Caco-2 (cell line): ENCODE data around the gene PNPLA3. TPM values are rescaled to one million over a fixed set of nuclear protein-coding genes. Genes with fewer than 3 reads are reported as not detected.
A peak's percentile ranks its signal among the peaks of the same experiment; 100 is the strongest.

Source experiments
- BruUV-seq: library from RNA; stranded (reverse); fragments of 400-500 nt; replicated peaks from 2 replicates; lab custom pipeline; 2021; lab: Mats Ljungman, UMichigan
- CTCF ChIA-PET: fragments of 300-600 bp; sonication (Branson Sonifier 250); formaldehyde crosslinking; loops from one replicate; lab custom pipeline; 2022; ENCODE audit warnings: antibody characterized with exemption; lab: Charles Lee
- POLR2A ChIA-PET: fragments of 300-600 bp; sonication (Branson Sonifier 250); formaldehyde crosslinking; loops from one replicate; lab custom pipeline; 2022; ENCODE audit warnings: antibody characterized with exemption; lab: Charles Lee
- DNase-seq, 2 experiments: peaks; one replicate each; pipeline versions ENCODE4 v3.0.0 to v3.0.0-alpha.2; 2020 to 2022
- H3K27me3 ChIP-seq: replicated peaks from 2 replicates; pipeline ENCODE4 v1.6.0; 2011; ENCODE audit warnings: low read length; ENCODE audit not compliant: control insufficient read depth, insufficient read depth
- H3K36me3 ChIP-seq: 2 replicates; pipeline ENCODE4 v1.5.1; 2011; ENCODE audit warnings: low read length; ENCODE audit not compliant: control insufficient read depth, insufficient read depth
- H3K4me1 ChIP-seq: fragments of 250-450 bp; sonication (Bioruptor Pico); 2 replicates; pipeline ENCODE4 v1.5.1; 2020; ENCODE audit warnings: mild to moderate bottlenecking
- H3K4me3 ChIP-seq: 2 replicates; pipeline ENCODE4 v1.5.1; 2011; ENCODE audit warnings: low read depth, mild to moderate bottlenecking, control low read depth, low read length
- H3K9me3 ChIP-seq: fragments of 250-450 bp; sonication (Bioruptor Pico); 2 replicates; pipeline ENCODE4 v1.5.1; 2020; ENCODE audit warnings: mild to moderate bottlenecking, moderate library complexity
- H3K27ac Mint-ChIP-seq: one replicate; pipeline ENCODE4 v1.8.0; 2022; ENCODE audit warnings: mixed read lengths; ENCODE audit not compliant: unreplicated experiment
- H3K27me3 Mint-ChIP-seq: one replicate; pipeline ENCODE4 v1.8.0; 2022; ENCODE audit warnings: mixed read lengths; ENCODE audit not compliant: insufficient read depth, unreplicated experiment
- H3K36me3 Mint-ChIP-seq: one replicate; pipeline ENCODE4 v1.8.0; 2022; ENCODE audit warnings: mild to moderate bottlenecking, mixed read lengths; ENCODE audit not compliant: insufficient read depth, unreplicated experiment
- H3K4me1 Mint-ChIP-seq: one replicate; pipeline ENCODE4 v1.8.0; 2022; ENCODE audit warnings: low read depth, mixed read lengths; ENCODE audit not compliant: unreplicated experiment
- H3K4me3 Mint-ChIP-seq: one replicate; pipeline ENCODE4 v1.8.0; 2022; ENCODE audit warnings: mild to moderate bottlenecking, moderate library complexity, mixed read lengths; ENCODE audit not compliant: unreplicated experiment
- H3K9me3 Mint-ChIP-seq: one replicate; pipeline ENCODE4 v1.8.0; 2022; ENCODE audit warnings: mixed read lengths; ENCODE audit not compliant: unreplicated experiment
- CTCF ChIP-seq, 2 experiments: fragments of 200-600 bp in 1 of 2; IDR thresholded peaks; 1 replicate in 1 of 2; 2 replicates in 1 of 2; pipeline versions ENCODE4 v1.5.1 to v1.8.0; 2011 to 2022; ENCODE audit warnings: antibody characterized with exemption in 1 of 2, control low read depth in 1 of 2, inconsistent platforms in 1 of 2, low read depth in 1 of 2, low read length in 1 of 2, mild to moderate bottlenecking in 1 of 2, moderate library complexity in 1 of 2; ENCODE audit not compliant: insufficient read depth in 1 of 2, severe bottlenecking in 1 of 2, unreplicated experiment in 1 of 2
- intact Hi-C: fragments of 100-400 bp; cut with micrococcal nuclease; formaldehyde crosslinking; loops from one replicate; pipeline ENCODE4 v1.10.0; 2022; ENCODE audit not compliant: unreplicated experiment
- total RNA-seq: library from RNA; stranded (reverse); gene quantifications from 2 replicates; pipeline ENCODE4 v1.2.3, GENCODE V29; 2022

PNPLA3 gene
- total RNA-seq, 1 experiment from 2014 or later: 5.0 TPM

- H3K36me3 ChIP-seq: no peaks in the 10 kb centered on the region
- H3K4me3 ChIP-seq: no peak overlapping the region
- no peak for TF ChIP-seq CTCF (IDR thresholded peaks at IDR 0.05; ENCODE audit: insufficient read depth in 1 of 2, low read depth in 1 of 2, low read length in 1 of 2, severe bottlenecking in 1 of 2, unreplicated experiment in 1 of 2)
- H3K4me1 ChIP-seq: no peaks in the 10 kb centered on the region
- H3K27me3 ChIP-seq: no peaks in the 10 kb centered on the region; the same call in 1 of the 2 replicates
- no peaks in the 10 kb centered on the region for H3K9me3 ChIP-seq
- H3K27me3 Mint-ChIP-seq: peaks cover 7% of the 10 kb centered on the region
- no peak overlapping the region for H3K4me3 Mint-ChIP-seq
- no peaks in the 10 kb centered on the region for H3K9me3 Mint-ChIP-seq
- H3K36me3 Mint-ChIP-seq: no peaks in the 10 kb centered on the region
- intact Hi-C loops: no loop called here
- peak in 1 of 2 experiments; percentile 28 for DNase-seq
- H3K4me1 Mint-ChIP-seq: no peaks in the 10 kb centered on the region
- ChIA-PET CTCF (no interaction called here), POLR2A (no interaction called here)
- BruUV-seq: no TSS peak
- H3K27ac Mint-ChIP-seq: no peak overlapping the region
These were observed 43.0 kb upstream of the PNPLA3 start for GRCh38 chr22:43880541-43880991.

GRCh38 chr22:43881091-43882061 is 42.2 kb upstream of the PNPLA3 start:
- Mint-ChIP-seq H3K27ac (no peak overlapping the region), H3K9me3 (no peaks in the 10 kb centered on the region), H3K36me3 (no peaks in the 10 kb centered on the region), H3K4me1 (no peaks in the 10 kb centered on the region), H3K4me3 (no peak overlapping the region), H3K27me3 (peaks cover 4% of the 10 kb centered on the region)
- ChIA-PET POLR2A (interaction anchor here (0.6 kb wide), 1 partner anchor 14 kb away, joined by 3 read pairs; no protein-coding TSS in a partner anchor), CTCF (no interaction called here)
- Histone ChIP-seq H3K27me3 (no peaks in the 10 kb centered on the region; the same call in 1 of the 2 replicates), H3K4me1 (no peaks in the 10 kb centered on the region), H3K4me3 (no peak overlapping the region), H3K36me3 (no peaks in the 10 kb centered on the region), H3K9me3 (no peaks in the 10 kb centered on the region)
- BruUV-seq: no TSS peak
- intact Hi-C loops: no loop called here
- DNase-seq: peak in 1 of 2 experiments; percentile 28
- no peak for TF ChIP-seq CTCF (IDR thresholded peaks at IDR 0.05; ENCODE audit: insufficient read depth in 1 of 2, low read depth in 1 of 2, low read length in 1 of 2, severe bottlenecking in 1 of 2, unreplicated experiment in 1 of 2)

- no peak for TF ChIP-seq CTCF (IDR thresholded peaks at IDR 0.05; ENCODE audit: insufficient read depth in 1 of 2, low read depth in 1 of 2, low read length in 1 of 2, severe bottlenecking in 1 of 2, unreplicated experiment in 1 of 2)
- Histone ChIP-seq H3K4me3 (no peak overlapping the region), H3K27me3 (no peaks in the 10 kb centered on the region), H3K9me3 (no peaks in the 10 kb centered on the region), H3K36me3 (no peaks in the 10 kb centered on the region), H3K4me1 (no peaks in the 10 kb centered on the region)
- intact Hi-C loops: no loop called here
- no peaks in the 10 kb centered on the region for H3K36me3 Mint-ChIP-seq
- H3K4me3 Mint-ChIP-seq: no peak overlapping the region
- H3K27ac Mint-ChIP-seq: no peak overlapping the region
- H3K4me1 Mint-ChIP-seq: no peaks in the 10 kb centered on the region
- peak in 1 of 2 experiments; percentile 9 for DNase-seq
- ChIA-PET POLR2A (interaction anchor here (0.6 kb wide), 1 partner anchor 15 kb away, joined by 3 read pairs; no protein-coding TSS in a partner anchor), CTCF (interaction anchor here (0.6 to 1.8 kb wide), 7 partner anchors 16 to 204 kb away, joined by 3 to 53 read pairs (median 4); partner anchors contain the start of gene PNPLA3)
- H3K9me3 Mint-ChIP-seq: no peaks in the 10 kb centered on the region
- BruUV-seq: no TSS peak
- H3K27me3 Mint-ChIP-seq: peaks cover 6% of the 10 kb centered on the region
These were observed 41.4 kb upstream of the PNPLA3 start for GRCh38 chr22:43882122-43882767.
